Endothelial cell of umbilical vein (primary cell): ENCODE data around the gene MICB. TPM values are rescaled to one million over a fixed set of nuclear protein-coding genes. Genes with fewer than 3 reads are reported as not detected.

Experiments
- BruUV-seq: library from RNA; stranded (reverse); fragments of 400-500 nt; replicated peaks from 2 replicates; lab custom pipeline; 2021; lab: Mats Ljungman, UMichigan
- CTCF ChIA-PET: fragments of 300-600, 350-600 bp; sonication (Branson Sonifier 250); formaldehyde crosslinking; loops from one replicate; lab custom pipeline; 2021; ENCODE audit warnings: antibody characterized with exemption, inconsistent platforms; lab: Charles Lee
- POLR2A ChIA-PET: fragments of 300-600, 350-600 bp; sonication (Branson Sonifier 250); formaldehyde crosslinking; loops from one replicate; lab custom pipeline; 2021; ENCODE audit warnings: antibody characterized with exemption, inconsistent platforms; lab: Charles Lee
- DNase-seq: peaks from one replicate; pipeline ENCODE4 v3.0.0-alpha.2; 2011; ENCODE audit warnings: low read depth, low spot score
- FAIRE-seq: peaks from 2 replicates; lab custom pipeline; 2011; peaks lifted over from hg19 to GRCh38; lab: Jason Lieb, UNC
- H2AFZ ChIP-seq: 2 replicates; pipeline ENCODE4 v1.6.0; 2012; ENCODE audit warnings: low read depth, low read length, control low read depth, inconsistent platforms
- H3K27ac ChIP-seq: 2 replicates; pipeline ENCODE4 v1.5.1; 2011; ENCODE audit warnings: low read depth, mild to moderate bottlenecking, control low read depth, low read length, moderate library complexity; ENCODE audit not compliant: insufficient read depth
- H3K27me3 ChIP-seq, 2 experiments: 2 replicates each; pipeline versions ENCODE4 v1.6.0 to v1.6.1; 2011; ENCODE audit warnings: low read length in 2 of 2, mixed read lengths in 1 of 2; ENCODE audit not compliant: control insufficient read depth in 2 of 2, insufficient read depth in 2 of 2
- H3K36me3 ChIP-seq, 2 experiments: 2 replicates in 1 of 2; 3 replicates in 1 of 2; pipeline ENCODE4 v1.5.1; 2011; ENCODE audit warnings: low read length in 2 of 2, mild to moderate bottlenecking in 1 of 2, moderate library complexity in 1 of 2; ENCODE audit not compliant: control insufficient read depth in 2 of 2, insufficient read depth in 2 of 2; ENCODE audit errors: extremely low read depth in 1 of 2
- H3K4me1 ChIP-seq: 3 replicates; pipeline ENCODE4 v1.5.1; 2011; ENCODE audit warnings: mild to moderate bottlenecking, low read length; ENCODE audit not compliant: control insufficient read depth, insufficient read depth; ENCODE audit errors: extremely low read depth
- H3K4me2 ChIP-seq: 2 replicates; pipeline ENCODE4 v1.6.1; 2011; ENCODE audit warnings: low read length, control low read depth, mixed read lengths; ENCODE audit not compliant: insufficient read depth
- H3K4me3 ChIP-seq, 3 experiments: fragments of 200-600 bp in 1 of 3; sonication (generic), shearing (Covaris generic) in 1 of 3; replicated peaks in 1 of 3; 2 replicates each; pipeline ENCODE4 v1.5.1; 2011 to 2016; ENCODE audit warnings: control low read depth in 3 of 3, low read length in 3 of 3, mild to moderate bottlenecking in 2 of 3, inconsistent platforms in 1 of 3, low read depth in 1 of 3, moderate library complexity in 1 of 3; ENCODE audit not compliant: insufficient read depth in 1 of 3
- H3K79me2 ChIP-seq: 2 replicates; pipeline ENCODE4 v1.6.0; 2012; ENCODE audit warnings: low read length, inconsistent platforms; ENCODE audit not compliant: control insufficient read depth, insufficient read depth
- H3K9ac ChIP-seq: replicated peaks from 2 replicates; pipeline ENCODE3; 2011; ENCODE audit warnings: low read length, control low read depth; ENCODE audit not compliant: insufficient read depth; ENCODE audit errors: extremely low read depth
- H3K9me1 ChIP-seq: replicated peaks from 3 replicates; pipeline ENCODE4 v1.6.0; 2011; ENCODE audit warnings: mild to moderate bottlenecking, low read length; ENCODE audit not compliant: control insufficient read depth, insufficient read depth; ENCODE audit errors: extremely low read depth
- H3K9me3 ChIP-seq: replicated peaks from 2 replicates; pipeline ENCODE4 v1.5.1; 2012; ENCODE audit warnings: low read length, inconsistent platforms; ENCODE audit not compliant: control insufficient read depth, insufficient read depth
- H4K20me1 ChIP-seq: replicated peaks from 2 replicates; pipeline ENCODE3; 2011; ENCODE audit warnings: mild to moderate bottlenecking, low read length; ENCODE audit not compliant: control insufficient read depth, insufficient read depth; ENCODE audit errors: extremely low read depth
- EZH2 ChIP-seq: IDR thresholded peaks from 2 replicates; pipeline ENCODE4 v1.6.1; 2012; ENCODE audit warnings: borderline replicate concordance, low read depth, mild to moderate bottlenecking, moderate library complexity, low read length, inconsistent platforms; ENCODE audit not compliant: severe bottlenecking
- GATA2 ChIP-seq: IDR thresholded peaks from 2 replicates; pipeline ENCODE4 v1.7.0; 2011; ENCODE audit warnings: low read depth, mild to moderate bottlenecking, moderate library complexity, mixed read lengths, low read length; ENCODE audit not compliant: insufficient read length, insufficient read depth
- JUN ChIP-seq: IDR thresholded peaks from 2 replicates; pipeline ENCODE4 v1.6.1; 2011; ENCODE audit warnings: borderline replicate concordance, low read depth; ENCODE audit not compliant: insufficient read length, insufficient read depth
- POLR2A ChIP-seq: IDR thresholded peaks from 2 replicates; pipeline ENCODE4 v1.6.1; 2012; ENCODE audit warnings: low read depth, mild to moderate bottlenecking, control low read depth, low read length
- POLR2AphosphoS5 ChIP-seq: IDR thresholded peaks from 2 replicates; pipeline ENCODE4 v1.6.1; 2012; ENCODE audit warnings: low read depth, mild to moderate bottlenecking, control low read depth, low read length, moderate library complexity; ENCODE audit not compliant: insufficient read depth
- dilution Hi-C: fragments of 300-500 bp; cut with MboI; formaldehyde crosslinking; loops from one replicate; pipeline ENCODE4 v1.15.0; 2019; ENCODE audit warnings: low sequenced_read_pairs; ENCODE audit not compliant: extremely low pct_ligation_motif_present
- intact Hi-C: fragments of 100-400 bp; cut with micrococcal nuclease; formaldehyde crosslinking; loops from one replicate; pipeline ENCODE4 v1.10.0; 2022
- polyA plus RNA-seq, 4 experiments: library from polyadenylated mRNA; depleted of rRNA in 3 of 4; stranded (reverse) in 3 of 4; unstranded in 1 of 4; fragments of >200 nt; gene quantifications; 2 replicates each; pipeline versions ENCODE4 v1.2.1 to v1.2.3, GENCODE V29; 2011 to 2012; ENCODE audit warnings: missing spikeins in 1 of 4
- total RNA-seq: library from RNA; stranded (reverse); gene quantifications from 2 replicates; pipeline ENCODE4 v1.2.3, GENCODE V29; 2021
- TF ChIP-seq, protein P1 (sequence below), 2 donors: IDR thresholded peaks; 1 replicate in 1 of 2; 2 replicates in 1 of 2; pipeline ENCODE4 v1.5.1; 2011; ENCODE audit warnings: low read length in 2 of 2, mild to moderate bottlenecking in 2 of 2, moderate library complexity in 2 of 2, control low read depth in 1 of 2, inconsistent platforms in 1 of 2, low read depth in 1 of 2; ENCODE audit not compliant: insufficient read depth in 1 of 2; ENCODE audit errors: extremely low read depth in 1 of 2

The MICB gene
- total and polyA plus RNA-seq, 2 donors (not counting 3 experiments of a cell fraction or from before 2014, with no cell fraction given), result 32.8 to 36.3 TPM

DNA sequence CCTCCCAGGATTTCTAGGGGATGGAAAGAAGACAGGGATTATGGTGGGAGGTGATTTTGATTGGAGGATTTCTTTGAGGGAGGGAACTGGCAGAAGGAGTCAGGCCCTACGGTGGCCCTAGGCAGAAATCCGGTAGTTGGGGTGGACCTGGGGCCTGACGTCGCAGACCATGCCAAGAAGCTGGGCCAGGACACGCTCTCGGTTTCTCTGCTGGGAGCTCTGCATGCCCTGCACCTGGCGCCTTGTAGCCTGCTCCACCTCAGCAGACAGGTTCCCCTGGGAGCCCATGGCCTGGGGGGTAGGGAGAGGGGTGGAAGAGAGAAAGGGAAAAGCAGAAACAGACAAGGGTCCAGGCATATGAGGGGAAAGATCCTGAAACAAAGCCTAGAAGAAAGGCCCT is 47.3 kb downstream of the MICB start:
- no peak for DNase-seq
- no TSS peak for BruUV-seq

More for the DNA sequence above, 47.3 kb downstream of the MICB start:
- Histone ChIP-seq H3K36me3 (peaks cover 0 to under 1% of the 10 kb centered on the region in 2 experiments), H3K9ac (no peak overlapping the region), H3K4me3 (no peak overlapping the region), H2AFZ (no peak overlapping the region), H4K20me1 (no peaks in the 10 kb centered on the region), H3K4me2 (no peak overlapping the region), H3K9me1 (no peaks in the 10 kb centered on the region), H3K27me3 (no peaks in the 10 kb centered on the region), H3K79me2 (peaks cover 23% of the 10 kb centered on the region), H3K27ac (no peak overlapping the region), H3K4me1 (peaks cover 22% of the 10 kb centered on the region), H3K9me3 (no peaks in the 10 kb centered on the region)
- ChIA-PET POLR2A (no interaction called here), CTCF (interaction anchor here (1.3 to 31.0 kb wide), 3 partner anchors 43 to 251 kb away, joined by 4 to 1517 read pairs (median 6); partner anchors contain the start of genes LST1, LTB, NCR3 and TNF)
- intact Hi-C loops, result loop anchor here (5.0 to 10.0 kb wide), 3 partner anchors 143 to 227 kb away; partner anchors contain the start of genes CLIC1 and MICA
- dilution Hi-C loops, result no loop called here
- no peak for TF ChIP-seq POLR2AphosphoS5
- TF ChIP-seq, protein P1, sequence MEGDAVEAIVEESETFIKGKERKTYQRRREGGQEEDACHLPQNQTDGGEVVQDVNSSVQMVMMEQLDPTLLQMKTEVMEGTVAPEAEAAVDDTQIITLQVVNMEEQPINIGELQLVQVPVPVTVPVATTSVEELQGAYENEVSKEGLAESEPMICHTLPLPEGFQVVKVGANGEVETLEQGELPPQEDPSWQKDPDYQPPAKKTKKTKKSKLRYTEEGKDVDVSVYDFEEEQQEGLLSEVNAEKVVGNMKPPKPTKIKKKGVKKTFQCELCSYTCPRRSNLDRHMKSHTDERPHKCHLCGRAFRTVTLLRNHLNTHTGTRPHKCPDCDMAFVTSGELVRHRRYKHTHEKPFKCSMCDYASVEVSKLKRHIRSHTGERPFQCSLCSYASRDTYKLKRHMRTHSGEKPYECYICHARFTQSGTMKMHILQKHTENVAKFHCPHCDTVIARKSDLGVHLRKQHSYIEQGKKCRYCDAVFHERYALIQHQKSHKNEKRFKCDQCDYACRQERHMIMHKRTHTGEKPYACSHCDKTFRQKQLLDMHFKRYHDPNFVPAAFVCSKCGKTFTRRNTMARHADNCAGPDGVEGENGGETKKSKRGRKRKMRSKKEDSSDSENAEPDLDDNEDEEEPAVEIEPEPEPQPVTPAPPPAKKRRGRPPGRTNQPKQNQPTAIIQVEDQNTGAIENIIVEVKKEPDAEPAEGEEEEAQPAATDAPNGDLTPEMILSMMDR (IDR thresholded peaks at IDR 0.05; ENCODE audit: extremely low read depth in 1 of 2, insufficient read depth in 1 of 2, low read depth in 1 of 2, low read length in 2 of 2), result no peak
- no peak for TF ChIP-seq EZH2
- TF ChIP-seq POLR2A, result no peak
- TF ChIP-seq GATA2, result no peak
- TF ChIP-seq JUN, result no peak
- no peak for FAIRE-seq
